HG02642 (cell line): ENCODE measurements around the gene CMPK2.
"Not testable (repeated sequence)": the region's sequence is repeated elsewhere in the genome, so short reads cannot be mapped to it uniquely, and the experiment has no call there.

Experiments used
- ATAC-seq: cut with Tn5 transposase; IDR thresholded peaks from one replicate; pipeline ENCODE4 v1.9.1; 2021; ENCODE audit warnings: mild to moderate bottlenecking; ENCODE audit not compliant: unreplicated experiment, poor library complexity

The CMPK2 gene

GRCh38 chr2:6881046-6881445, 15.3 kb upstream of the CMPK2 start:
- ATAC-seq: no peak

- no peak for ATAC-seq
Observed at GRCh38 chr2:6880200-6880733, 14.6 kb upstream of the CMPK2 start.

GRCh38 chr2:6879011-6879410, 13.3 kb upstream of the CMPK2 start:
- no peak for ATAC-seq

GRCh38 chr2:6878549-6878948, 12.8 kb upstream of the CMPK2 start:
- ATAC-seq: no peak

GRCh38 chr2:6877402-6878304, 11.9 kb upstream of the CMPK2 start, which contains the start of gene RSAD2:
Gene RSAD2 (plus strand): TSS chr2:6877777. CDS start chr2:6877801, 24 bp downstream.
- ATAC-seq: peak; percentile 83

GRCh38 chr2:6876309-6876708, 10.6 kb upstream of the CMPK2 start:
- ATAC-seq: no peak

- no peak for ATAC-seq
Observed at GRCh38 chr2:6874032-6874431, 8.3 kb upstream of the CMPK2 start.

GRCh38 chr2:6872394-6872793, 6.7 kb upstream of the CMPK2 start:
- peak; percentile 61 for ATAC-seq

- no peak for ATAC-seq
Observed at GRCh38 chr2:6866982-6867381, 1.3 kb upstream of the CMPK2 start.

GRCh38 chr2:6866275-6866671, 566 bp upstream of the CMPK2 start:
- ATAC-seq: peak; percentile 32

GRCh38 chr2:6864923-6865345, 773 bp downstream of the CMPK2 start:
- ATAC-seq: peak; percentile 34

- ATAC-seq: no peak
Observed at GRCh38 chr2:6864231-6864754, 1.4 kb downstream of the CMPK2 start.

GRCh38 chr2:6863792-6864191, 1.9 kb downstream of the CMPK2 start:
- no peak for ATAC-seq

GRCh38 chr2:6860296-6860695, 5.4 kb downstream of the CMPK2 start:
- ATAC-seq: no peak

- ATAC-seq: not testable (repeated sequence)
Observed at GRCh38 chr2:6858466-6859027, 7.2 kb downstream of the CMPK2 start.

- no peak for ATAC-seq
Observed at GRCh38 chr2:6856548-6856920, 9.2 kb downstream of the CMPK2 start.

GRCh38 chr2:6855860-6856547, 9.7 kb downstream of the CMPK2 start:
- no peak for ATAC-seq

- ATAC-seq: no peak
Observed at GRCh38 chr2:6854416-6854815, 11.3 kb downstream of the CMPK2 start.

GRCh38 chr2:6852195-6852594, 13.5 kb downstream of the CMPK2 start:
- no peak for ATAC-seq

GRCh38 chr2:6846967-6847681, 18.6 kb downstream of the CMPK2 start:
- ATAC-seq: no peak
